SU-DHL-6 (cell line): ENCODE results near the gene MRPL34.

Experiments used
- EZH2phosphoT487 ChIP-seq: fragments of 200-600 bp; sonication (generic), shearing (Covaris generic); conservative IDR thresholded peaks from 2 replicates; pipeline ENCODE4 v1.6.1; 2018; ENCODE audit warnings: mild to moderate bottlenecking, antibody characterized with exemption, low read length, moderate library complexity, mixed read lengths
- TF ChIP-seq, protein P1 (sequence below): fragments of 200-600 bp; sonication (generic); IDR thresholded peaks from one replicate; pipeline ENCODE4 v1.5.1; 2017; ENCODE audit warnings: antibody characterized with exemption, mild to moderate bottlenecking, low read length, moderate library complexity; ENCODE audit not compliant: insufficient read depth, poor library complexity, severe bottlenecking

- TF ChIP-seq, protein P1, sequence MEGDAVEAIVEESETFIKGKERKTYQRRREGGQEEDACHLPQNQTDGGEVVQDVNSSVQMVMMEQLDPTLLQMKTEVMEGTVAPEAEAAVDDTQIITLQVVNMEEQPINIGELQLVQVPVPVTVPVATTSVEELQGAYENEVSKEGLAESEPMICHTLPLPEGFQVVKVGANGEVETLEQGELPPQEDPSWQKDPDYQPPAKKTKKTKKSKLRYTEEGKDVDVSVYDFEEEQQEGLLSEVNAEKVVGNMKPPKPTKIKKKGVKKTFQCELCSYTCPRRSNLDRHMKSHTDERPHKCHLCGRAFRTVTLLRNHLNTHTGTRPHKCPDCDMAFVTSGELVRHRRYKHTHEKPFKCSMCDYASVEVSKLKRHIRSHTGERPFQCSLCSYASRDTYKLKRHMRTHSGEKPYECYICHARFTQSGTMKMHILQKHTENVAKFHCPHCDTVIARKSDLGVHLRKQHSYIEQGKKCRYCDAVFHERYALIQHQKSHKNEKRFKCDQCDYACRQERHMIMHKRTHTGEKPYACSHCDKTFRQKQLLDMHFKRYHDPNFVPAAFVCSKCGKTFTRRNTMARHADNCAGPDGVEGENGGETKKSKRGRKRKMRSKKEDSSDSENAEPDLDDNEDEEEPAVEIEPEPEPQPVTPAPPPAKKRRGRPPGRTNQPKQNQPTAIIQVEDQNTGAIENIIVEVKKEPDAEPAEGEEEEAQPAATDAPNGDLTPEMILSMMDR, result no peak
- TF ChIP-seq EZH2phosphoT487, result no peak
Observed at GRCh38 chr19:17300992-17301619, 4.6 kb upstream of the MRPL34 start.
